Left cardiac atrium (tissue), 2 donors: ENCODE data around the gene TRIM24. TPM values are rescaled to one million over a fixed set of nuclear protein-coding genes. Genes with fewer than 3 reads are reported as not detected.

Experiments
- total RNA-seq, 2 donors: library from RNA; stranded (reverse); fragmentation: NEBNext Ultra II Directional; extraction: Animal tissue kit (Norgen Biotek cat#: 25700); gene quantifications; one replicate each; pipeline ENCODE4 v1.2.1, GENCODE V29; 2021
- donor health status: DM: no; HTN: yes; CAD: no; lungs with severe emphysema.
- donor health status: DM: yes; HTN: yes; CAD: no.

TRIM24 gene
- total RNA-seq, 2 donors from 2014 or later, result 14.9 to 15.2 TPM

Other genes starting within 250 kb of the TRIM24 start
- not detected for gene SVOPL, start 241.1 kb downstream of the TRIM24 start, total RNA-seq